GM11168 (cell line): ENCODE results near the gene PVALEF.

Experiments
- in situ Hi-C: fragments of 300-500 bp; cut with MboI; formaldehyde crosslinking; loops from one replicate; pipeline ENCODE4 v1.12.0; 2022; ENCODE audit warnings: low sequenced_read_pairs; ENCODE audit not compliant: unreplicated experiment

PVALEF gene

GRCh38 chr17:81165246-81166032, at the start of gene PVALEF:
Gene PVALEF, plus strand, starts transcription at chr17:81165507. Its CDS starts 15,720 bp downstream, at chr17:81181227.
- in situ Hi-C loops: no loop called here

DNA sequence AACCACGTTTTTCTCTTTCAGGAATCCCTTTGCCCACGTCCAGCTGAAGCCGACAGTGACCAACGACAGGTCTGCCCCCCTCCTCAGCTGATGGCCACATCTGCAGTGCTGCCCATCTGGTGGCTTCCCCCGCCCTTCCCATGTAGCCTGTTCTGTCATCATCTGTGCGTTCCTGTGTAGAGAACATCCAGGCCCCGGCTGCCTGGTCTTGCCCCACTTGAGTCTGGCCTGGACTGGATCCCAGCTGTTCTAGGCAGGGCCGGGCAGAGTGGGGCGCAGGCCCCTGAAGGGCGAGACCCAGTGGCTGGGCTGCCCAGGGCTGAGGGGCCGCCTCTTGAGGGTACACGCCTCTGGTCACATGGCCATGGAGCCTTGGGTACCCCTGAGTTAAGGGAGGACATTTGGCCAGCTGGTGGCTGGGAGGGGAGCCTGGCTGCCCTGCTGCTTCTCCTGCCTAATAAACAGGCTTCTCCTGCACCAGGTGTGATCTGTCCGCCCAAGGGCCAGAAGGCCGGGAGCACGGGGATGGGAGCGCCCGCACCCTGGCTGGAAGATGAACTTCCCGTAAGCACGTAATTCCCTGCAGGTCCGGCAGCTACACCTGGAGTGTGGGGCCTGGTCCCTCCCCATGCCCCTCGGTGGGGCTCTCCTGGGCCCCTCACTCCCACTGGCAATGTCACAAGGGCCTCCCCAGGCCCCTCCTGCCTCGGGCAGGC, 49.4 kb upstream of the PVALEF start:
- in situ Hi-C loops: no loop called here

DNA sequence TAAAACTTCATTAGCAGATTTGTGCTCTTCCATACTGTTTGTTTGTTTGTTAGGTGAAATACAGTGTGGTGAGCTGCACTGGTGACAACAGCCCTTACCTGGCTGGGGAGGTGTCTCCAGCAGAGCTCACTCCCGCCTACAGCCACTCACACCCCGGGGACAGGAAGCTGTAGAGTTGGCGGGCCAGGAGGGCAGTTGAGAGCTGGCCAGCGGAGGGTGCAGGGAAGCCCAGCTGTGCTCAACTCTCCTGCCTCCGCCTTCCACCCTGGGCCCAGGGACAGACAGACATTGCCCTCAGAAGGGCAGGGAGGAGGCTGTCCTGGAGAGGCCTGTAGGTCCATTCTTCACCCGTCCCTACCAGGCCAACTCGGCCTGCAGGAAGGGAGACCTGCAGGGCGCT, 48.6 kb upstream of the PVALEF start:
- in situ Hi-C loops: no loop called here

DNA sequence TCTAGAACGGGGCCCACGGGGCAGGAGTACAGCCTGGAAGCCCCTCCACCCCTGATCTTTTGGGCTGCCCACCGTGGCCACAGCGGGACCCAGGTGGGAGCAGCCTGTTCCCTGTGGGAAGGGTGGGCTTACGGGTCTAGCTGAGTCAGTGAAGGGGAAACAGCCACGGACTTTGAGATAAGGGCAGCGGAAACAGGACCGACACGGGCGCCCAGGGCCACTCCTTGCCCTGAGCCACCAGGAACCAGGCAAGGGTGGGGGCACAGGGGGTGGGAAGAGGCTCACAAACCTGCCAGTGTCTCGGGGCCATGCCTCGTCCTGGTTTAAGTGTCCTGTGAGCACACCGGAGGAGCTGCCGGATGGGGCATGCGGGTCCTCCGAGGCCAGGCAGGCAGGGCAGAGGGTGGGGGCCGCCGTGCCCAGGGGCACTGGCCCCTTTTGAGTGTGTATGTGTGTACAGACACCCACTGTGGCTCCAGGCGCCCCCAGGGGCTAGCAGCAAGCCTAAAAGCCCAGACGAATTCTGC, 47.6 kb upstream of the PVALEF start:
- in situ Hi-C loops: no loop called here

DNA sequence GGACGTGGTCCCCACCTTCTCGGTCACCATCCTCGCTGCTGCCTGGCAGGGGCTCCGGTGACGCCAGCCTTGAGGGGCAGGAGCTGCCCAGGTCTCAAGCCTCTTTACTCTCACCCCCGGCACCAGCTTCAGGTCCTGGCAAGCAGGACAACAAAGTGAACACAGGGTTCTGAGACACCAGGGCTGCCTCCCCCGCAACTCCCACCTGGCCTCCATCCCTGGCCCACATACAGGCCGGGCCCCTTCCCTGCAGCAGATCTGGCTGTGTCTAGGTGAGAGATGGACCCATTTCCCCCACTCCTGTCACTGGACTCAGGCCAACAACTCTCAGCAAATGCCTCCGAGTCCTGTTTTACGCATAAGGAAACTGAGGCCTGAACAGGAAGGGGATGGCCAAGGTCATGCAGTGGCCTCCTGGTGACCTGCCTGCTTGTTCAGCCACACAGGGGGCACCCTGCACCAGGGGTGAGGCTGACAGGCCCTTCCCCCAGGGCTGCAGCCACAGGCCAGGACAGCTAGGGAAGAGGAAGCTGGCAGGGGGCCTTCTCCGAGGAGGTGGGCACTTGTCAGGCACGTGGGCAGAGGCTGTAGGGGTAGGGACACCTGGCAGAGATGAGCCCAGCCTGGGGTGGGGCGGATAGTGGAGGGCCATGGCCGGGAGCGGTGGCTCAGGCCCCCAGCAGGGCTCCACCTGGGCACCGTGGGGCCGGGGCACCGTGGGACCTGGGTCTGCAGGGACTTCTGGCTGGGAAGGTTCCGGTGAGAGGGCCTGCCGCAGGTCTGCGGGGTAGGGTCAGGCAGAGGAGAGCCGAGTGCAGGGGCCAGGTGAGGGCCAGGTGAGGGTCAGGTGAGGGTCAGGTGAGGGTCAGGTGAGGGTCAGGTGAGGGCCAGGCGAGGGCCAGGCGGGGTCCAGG, 46.7 kb upstream of the PVALEF start:
- in situ Hi-C loops: no loop called here

DNA sequence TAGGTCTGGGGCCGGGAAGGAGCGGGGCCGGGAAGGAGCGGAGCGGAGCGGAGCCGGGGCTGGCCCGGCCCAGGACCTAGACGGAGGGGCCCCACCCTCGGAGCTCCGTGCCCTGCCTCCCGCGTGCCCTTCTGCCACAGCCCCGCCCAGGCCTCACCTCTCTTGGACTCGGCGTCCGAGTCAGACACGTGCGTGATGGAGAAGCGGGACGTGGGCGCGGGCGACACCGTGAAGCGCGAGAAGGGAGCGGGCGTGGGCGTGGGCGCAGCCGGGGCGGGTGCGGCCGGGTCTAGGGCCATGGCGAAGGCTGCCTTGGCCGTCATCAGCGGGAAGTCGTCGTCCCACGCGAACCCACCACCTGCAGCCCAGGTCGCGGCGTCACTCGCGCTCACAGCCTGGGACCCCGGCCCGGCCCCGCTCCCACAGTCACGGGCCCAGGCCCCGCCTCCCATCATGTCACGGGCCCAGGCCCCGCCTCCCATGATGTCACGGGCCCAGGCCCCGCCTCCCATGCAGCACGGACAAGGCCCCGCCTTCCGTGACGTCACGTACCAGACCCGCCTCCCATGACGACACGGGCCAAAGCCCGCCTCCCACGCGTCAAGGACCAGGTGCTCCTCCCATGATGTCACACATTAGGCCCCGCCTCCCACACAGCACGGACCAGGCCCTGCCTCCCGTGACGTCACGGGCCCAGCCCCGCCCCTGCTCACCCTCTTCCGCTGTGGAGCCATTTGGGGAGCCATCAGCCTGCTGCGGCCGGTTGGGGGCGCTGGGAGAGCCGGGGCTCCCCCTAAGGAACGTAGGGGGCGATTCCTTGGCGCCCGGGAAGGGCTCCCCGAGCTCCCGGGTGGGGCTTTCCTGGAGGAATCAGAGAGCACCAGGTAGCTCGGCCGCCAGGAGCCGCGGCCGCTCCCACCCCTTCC, 45.8 kb upstream of the PVALEF start:
- in situ Hi-C loops: no loop called here

- in situ Hi-C loops: no loop called here
Observed at GRCh38 chr17:81120149-81120484, 45.2 kb upstream of the PVALEF start.

DNA sequence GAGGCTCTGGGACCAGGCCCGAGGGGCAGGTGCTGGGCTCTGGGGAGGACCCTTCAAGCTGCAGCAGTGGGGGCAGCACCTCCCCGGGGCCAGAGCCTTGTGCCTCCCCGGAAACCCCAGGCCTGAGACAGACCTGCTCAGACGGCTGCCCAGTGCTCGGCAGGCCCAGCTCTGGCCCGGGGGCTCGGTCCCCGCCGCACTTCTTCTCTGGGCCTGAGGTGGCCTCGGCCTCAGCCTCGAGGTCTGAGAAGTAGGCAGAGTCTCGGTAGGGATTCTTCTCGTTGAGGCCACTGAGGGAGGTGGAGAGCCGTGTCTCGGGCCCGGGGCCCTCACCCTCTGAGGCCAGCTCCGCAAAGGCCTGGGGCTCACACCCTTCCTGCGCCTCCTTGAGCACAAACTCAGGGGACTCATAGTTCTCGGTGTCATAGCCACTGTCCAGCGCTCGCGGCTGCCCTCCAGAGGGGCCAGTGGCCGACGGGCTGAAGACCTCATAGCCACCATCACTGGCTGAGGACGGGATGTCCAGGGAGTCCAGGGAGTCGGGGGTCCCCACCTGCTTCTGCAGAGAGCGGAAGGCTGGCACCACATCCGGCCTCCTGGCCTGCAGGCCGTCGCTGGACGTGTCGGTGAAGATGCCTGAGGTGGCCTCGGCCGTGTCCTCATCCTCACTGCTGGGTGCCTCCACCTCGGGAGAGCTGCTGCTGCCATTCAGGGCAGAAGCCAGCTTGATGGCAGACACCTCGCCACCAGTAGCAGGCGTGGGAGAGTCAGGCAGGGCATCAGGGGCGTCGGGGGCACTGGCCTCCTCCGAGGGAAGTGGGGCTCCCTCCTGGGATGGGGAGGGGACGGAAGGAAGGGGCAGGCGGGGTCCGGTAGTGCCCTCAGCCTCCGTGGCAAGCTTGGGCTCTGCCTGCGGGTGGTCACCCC, 44.3 kb upstream of the PVALEF start:
- in situ Hi-C loops: no loop called here

GRCh38 chr17:81121841-81122733, 43.2 kb upstream of the PVALEF start:
- in situ Hi-C loops: no loop called here

GRCh38 chr17:81123052-81124048, 42.0 kb upstream of the PVALEF start:
- in situ Hi-C loops: no loop called here

DNA sequence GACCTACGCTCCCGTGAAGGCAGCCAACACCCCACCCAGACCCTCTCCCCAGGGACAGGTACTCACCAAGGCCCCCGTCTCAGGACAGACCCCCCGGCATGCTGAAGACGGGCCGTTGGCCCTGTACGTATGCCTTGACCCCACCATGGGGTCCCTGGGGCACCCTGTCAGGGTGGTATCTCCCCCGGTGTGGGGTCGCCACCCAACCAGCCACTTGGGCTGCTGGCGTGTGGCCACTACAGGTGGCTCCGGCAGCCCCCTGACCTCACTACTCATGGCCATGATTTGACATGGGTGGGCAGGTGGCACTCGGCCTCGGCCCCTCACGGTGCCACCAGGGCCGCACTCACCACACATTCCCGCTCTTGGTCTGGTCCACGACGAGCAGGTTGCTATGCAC, 40.9 kb upstream of the PVALEF start:
- in situ Hi-C loops: no loop called here

- in situ Hi-C loops: loop anchor here (25.0 kb wide), 1 partner anchor 362 kb away; no protein-coding TSS in a partner anchor
Observed at GRCh38 chr17:81125573-81126081, 39.7 kb upstream of the PVALEF start.

DNA sequence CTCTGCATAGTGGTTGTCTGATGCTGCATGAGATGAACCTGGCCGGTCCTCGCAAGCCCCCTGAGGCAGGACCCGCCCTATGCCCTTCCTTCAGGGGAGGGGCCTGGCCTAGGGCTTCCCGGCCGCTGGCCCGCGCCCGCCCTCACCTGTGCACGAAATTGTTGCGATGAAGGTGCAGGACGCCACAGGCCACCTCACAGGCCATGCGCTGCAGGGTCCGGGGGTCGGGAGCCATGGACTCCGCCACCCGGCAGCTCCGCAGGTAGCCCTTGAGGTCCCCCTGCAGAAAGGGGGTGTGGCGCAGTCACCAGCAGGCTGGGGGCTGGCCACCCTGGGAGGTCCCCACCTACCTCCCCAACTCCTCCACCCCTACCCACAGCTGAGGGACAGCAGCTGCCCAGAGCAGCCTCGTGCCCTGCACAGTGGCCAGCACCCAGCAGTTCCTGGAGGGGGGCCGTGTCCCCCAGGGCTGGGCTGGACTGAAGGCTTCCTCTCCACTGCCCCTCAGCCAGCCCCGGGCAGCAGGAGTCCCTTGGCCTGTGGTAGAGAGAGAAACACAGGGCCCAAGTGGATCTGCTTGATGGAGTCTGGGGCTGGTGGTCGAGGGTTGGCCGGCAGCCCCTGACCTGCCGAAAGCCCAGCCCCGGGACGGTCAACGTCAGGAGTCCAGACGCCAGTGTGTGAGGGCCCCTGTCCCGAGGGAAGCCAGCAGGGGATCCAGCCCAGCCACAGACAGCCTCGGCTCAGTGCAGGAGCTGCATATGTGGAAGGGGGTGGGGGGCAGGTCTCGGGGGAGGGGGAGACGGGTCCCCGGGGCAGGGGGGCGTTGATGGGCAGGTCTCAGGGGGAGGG, 38.8 kb upstream of the PVALEF start:
- in situ Hi-C loops: loop anchor here (25.0 kb wide), 1 partner anchor 361 kb away; no protein-coding TSS in a partner anchor

DNA sequence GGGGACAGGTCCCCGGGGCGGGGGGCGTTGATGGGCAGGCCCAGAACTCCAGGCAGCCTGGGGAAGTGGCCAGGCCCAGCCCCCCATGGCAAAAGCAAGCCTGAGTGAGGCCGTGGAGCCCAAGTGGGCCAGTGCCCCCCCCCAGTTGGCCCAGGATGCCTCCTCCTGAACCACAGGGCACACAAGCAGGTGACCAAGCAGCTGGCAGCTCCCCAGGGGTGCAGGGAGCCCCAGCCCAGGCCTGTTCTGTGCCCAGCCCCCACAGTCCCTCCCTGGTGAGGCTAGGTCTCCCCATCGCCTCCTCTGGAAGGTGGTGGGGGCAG, 38.2 kb upstream of the PVALEF start:
- in situ Hi-C loops: loop anchor here (25.0 kb wide), 1 partner anchor 360 kb away; no protein-coding TSS in a partner anchor

GRCh38 chr17:81127526-81128177, 37.7 kb upstream of the PVALEF start:
- in situ Hi-C loops: loop anchor here (25.0 kb wide), 1 partner anchor 360 kb away; no protein-coding TSS in a partner anchor
